HepG2 (cell line): ENCODE data around the gene TSSK3. TPM values are rescaled to one million over a fixed set of nuclear protein-coding genes. Genes with fewer than 3 reads are reported as not detected.

Experiments
- AHR ChIP-seq: IDR thresholded peaks from 2 replicates; pipeline ENCODE4 v1.6.1; 2018; ENCODE audit warnings: missing genetic modification reagents, missing compliant biosample characterization
- ARID4A ChIP-seq: sonication (generic); formaldehyde crosslinking; IDR thresholded peaks from 2 replicates; pipeline ENCODE4 v1.5.0; 2020; ENCODE audit warnings: mild to moderate bottlenecking, missing genetic modification reagents, borderline replicate concordance
- GABPA ChIP-seq, 2 experiments: IDR thresholded peaks; 2 replicates each; pipeline ENCODE4 v1.6.1; 2011 to 2016; ENCODE audit warnings: low read depth in 2 of 2, low read length in 1 of 2, missing biosample characterization in 1 of 2, missing genetic modification characterization in 1 of 2
- HDAC1 ChIP-seq: sonication (generic); formaldehyde crosslinking; IDR thresholded peaks from 2 replicates; pipeline ENCODE4 v1.5.1; 2020; ENCODE audit warnings: mild to moderate bottlenecking, missing genetic modification reagents
- HDAC2 ChIP-seq: sonication (generic); formaldehyde crosslinking; IDR thresholded peaks from 2 replicates; pipeline ENCODE4 v1.4.0; 2020; ENCODE audit warnings: missing genetic modification reagents
- KIAA2018 ChIP-seq: sonication (generic); formaldehyde crosslinking; IDR thresholded peaks from 2 replicates; pipeline ENCODE4 v1.5.0; 2020; ENCODE audit warnings: mild to moderate bottlenecking, missing genetic modification reagents, borderline replicate concordance
- MAFK ChIP-seq, 2 experiments: IDR thresholded peaks in 1 of 2; conservative IDR thresholded peaks in 1 of 2; 2 replicates each; pipeline ENCODE4 v1.6.1; 2011; ENCODE audit warnings: improper control_type of control experiment in 2 of 2, low read length in 2 of 2
- NBN ChIP-seq: fragments of 450-650 bp; conservative IDR thresholded peaks from 2 replicates; pipeline ENCODE4 v1.6.1; 2017
- ZNF101 ChIP-seq: sonication (generic); formaldehyde crosslinking; IDR thresholded peaks from 2 replicates; pipeline ENCODE4 v1.4.0; 2020; ENCODE audit warnings: mild to moderate bottlenecking, low read depth, missing genetic modification reagents, borderline replicate concordance
- ZNF616 ChIP-seq: sonication (generic); formaldehyde crosslinking; IDR thresholded peaks from 2 replicates; pipeline ENCODE4 v1.5.0; 2020; ENCODE audit warnings: low read depth, mild to moderate bottlenecking, missing genetic modification reagents
- ZNF883 ChIP-seq: sonication (generic); formaldehyde crosslinking; IDR thresholded peaks from 2 replicates; pipeline ENCODE4 v1.5.1; 2020; ENCODE audit warnings: mild to moderate bottlenecking, missing genetic modification reagents; ENCODE audit errors: not compliant biosample characterization
- polyA plus RNA-seq, 8 experiments: library from polyadenylated mRNA; depleted of rRNA in 3 of 8; stranded (reverse) in 7 of 8; unstranded in 1 of 8; fragments of >200 nt; fragmentation: Illumina TruSeq in 4 of 8; extraction: Trizol in 4 of 8; gene quantifications; 2 replicates each; pipeline versions ENCODE4 v1.2.1 to v1.2.3, GENCODE V29; 2011 to 2016; ENCODE audit warnings: low read depth in 4 of 8, missing spikeins in 1 of 8, mixed read lengths in 1 of 8; ENCODE audit not compliant: insufficient read depth in 1 of 8
- total RNA-seq, 5 experiments: library from RNA; depleted of rRNA; stranded (reverse); fragments of >200 nt; fragmentation: Illumina TruSeq; extraction: Trizol; gene quantifications; 2 replicates each; pipeline ENCODE4 v1.2.3, GENCODE V29; 2016; ENCODE audit warnings: low read depth in 1 of 5
- TF ChIP-seq, protein P1 (sequence below): IDR thresholded peaks from 2 replicates; pipeline ENCODE4 v1.6.1; 2012; ENCODE audit warnings: low read length, improper control_type of control experiment

The TSSK3 gene
- total and polyA plus RNA-seq, 2 of the 13 experiments (the other 11 are each of a cell fraction or from before 2014, with no cell fraction given), result 1.0 to 1.1 TPM

GRCh38 chr1:32394141-32394889, 32.0 kb downstream of the TSSK3 start, which contains the start of gene BSDC1 (continued):
- no peak for TF ChIP-seq KIAA2018
- TF ChIP-seq ZNF101, result no peak
- TF ChIP-seq MAFK (conservative IDR thresholded peaks at IDR 0.05 in 1 of 2, IDR thresholded peaks at IDR 0.05 in 1 of 2; ENCODE audit: low read length in 2 of 2), result no peak
- no peak for TF ChIP-seq NBN
- TF ChIP-seq ARID4A (CRISPR knock-in tag), result peak; percentile 87
- TF ChIP-seq HDAC2 (CRISPR knock-in tag), result peak; percentile 49; the same call in 1 of the 2 replicates
- peak; percentile 70 for TF ChIP-seq HDAC1 (CRISPR knock-in tag)
- no peak for TF ChIP-seq GABPA (IDR thresholded peaks at IDR 0.05; ENCODE audit: low read depth, low read length)
- 0 out of 2 replicates have a peak, but pooled peaks have one; percentile 55 for TF ChIP-seq GABPA (CRISPR knock-in tag; IDR thresholded peaks at IDR 0.05; ENCODE audit: low read depth)
- TF ChIP-seq, protein P1, sequence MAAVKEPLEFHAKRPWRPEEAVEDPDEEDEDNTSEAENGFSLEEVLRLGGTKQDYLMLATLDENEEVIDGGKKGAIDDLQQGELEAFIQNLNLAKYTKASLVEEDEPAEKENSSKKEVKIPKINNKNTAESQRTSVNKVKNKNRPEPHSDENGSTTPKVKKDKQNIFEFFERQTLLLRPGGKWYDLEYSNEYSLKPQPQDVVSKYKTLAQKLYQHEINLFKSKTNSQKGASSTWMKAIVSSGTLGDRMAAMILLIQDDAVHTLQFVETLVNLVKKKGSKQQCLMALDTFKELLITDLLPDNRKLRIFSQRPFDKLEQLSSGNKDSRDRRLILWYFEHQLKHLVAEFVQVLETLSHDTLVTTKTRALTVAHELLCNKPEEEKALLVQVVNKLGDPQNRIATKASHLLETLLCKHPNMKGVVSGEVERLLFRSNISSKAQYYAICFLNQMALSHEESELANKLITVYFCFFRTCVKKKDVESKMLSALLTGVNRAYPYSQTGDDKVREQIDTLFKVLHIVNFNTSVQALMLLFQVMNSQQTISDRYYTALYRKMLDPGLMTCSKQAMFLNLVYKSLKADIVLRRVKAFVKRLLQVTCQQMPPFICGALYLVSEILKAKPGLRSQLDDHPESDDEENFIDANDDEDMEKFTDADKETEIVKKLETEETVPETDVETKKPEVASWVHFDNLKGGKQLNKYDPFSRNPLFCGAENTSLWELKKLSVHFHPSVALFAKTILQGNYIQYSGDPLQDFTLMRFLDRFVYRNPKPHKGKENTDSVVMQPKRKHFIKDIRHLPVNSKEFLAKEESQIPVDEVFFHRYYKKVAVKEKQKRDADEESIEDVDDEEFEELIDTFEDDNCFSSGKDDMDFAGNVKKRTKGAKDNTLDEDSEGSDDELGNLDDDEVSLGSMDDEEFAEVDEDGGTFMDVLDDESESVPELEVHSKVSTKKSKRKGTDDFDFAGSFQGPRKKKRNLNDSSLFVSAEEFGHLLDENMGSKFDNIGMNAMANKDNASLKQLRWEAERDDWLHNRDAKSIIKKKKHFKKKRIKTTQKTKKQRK, result no peak
- peak; percentile 68 for TF ChIP-seq ZNF883
- peak; percentile 22; the same call in 1 of the 2 replicates for TF ChIP-seq AHR (CRISPR knock-in tag)
- peak; percentile 66; the same call in 1 of the 2 replicates for TF ChIP-seq ZNF616
